NCI-H2029 treated with DMSO at 0.1 percent for 48 hours (cell line): ENCODE measurements around the gene PI4KA.
"Not testable (repeated sequence)": the region's sequence is repeated elsewhere in the genome, so short reads cannot be mapped to it uniquely, and the experiment has no call there.

ENCODE experiments used
- DNase-seq: peaks from one replicate; lab custom pipeline; 2025; lab: John Stamatoyannopoulos, UW

The PI4KA gene

DNA sequence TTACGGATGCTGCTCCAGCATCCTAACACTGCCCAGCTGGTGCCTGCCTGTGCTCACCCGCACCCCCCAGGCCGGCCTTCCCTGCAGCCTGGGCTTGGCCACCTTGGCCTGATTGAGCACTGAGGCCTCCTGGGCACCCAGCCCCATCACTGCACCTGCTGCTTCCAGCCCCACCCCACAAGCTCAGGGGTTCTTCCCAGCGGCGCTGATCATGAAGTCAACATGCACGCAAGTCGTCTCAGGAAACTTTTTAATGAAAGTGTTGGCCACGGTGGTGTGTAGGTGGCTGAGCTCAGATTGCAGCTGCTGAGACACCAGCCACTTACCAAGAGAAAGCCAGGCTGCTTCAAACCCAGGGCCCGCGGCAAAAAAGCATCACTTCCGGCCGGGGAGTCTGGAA is 163.4 kb downstream of the PI4KA start:
- DNase-seq = not testable (repeated sequence)

GRCh38 chr22:20694256-20694655 is 164.4 kb downstream of the PI4KA start:
- DNase-seq = not testable (repeated sequence)

- not testable (repeated sequence) for DNase-seq
Observed at GRCh38 chr22:20692926-20693325, 165.7 kb downstream of the PI4KA start.

DNA sequence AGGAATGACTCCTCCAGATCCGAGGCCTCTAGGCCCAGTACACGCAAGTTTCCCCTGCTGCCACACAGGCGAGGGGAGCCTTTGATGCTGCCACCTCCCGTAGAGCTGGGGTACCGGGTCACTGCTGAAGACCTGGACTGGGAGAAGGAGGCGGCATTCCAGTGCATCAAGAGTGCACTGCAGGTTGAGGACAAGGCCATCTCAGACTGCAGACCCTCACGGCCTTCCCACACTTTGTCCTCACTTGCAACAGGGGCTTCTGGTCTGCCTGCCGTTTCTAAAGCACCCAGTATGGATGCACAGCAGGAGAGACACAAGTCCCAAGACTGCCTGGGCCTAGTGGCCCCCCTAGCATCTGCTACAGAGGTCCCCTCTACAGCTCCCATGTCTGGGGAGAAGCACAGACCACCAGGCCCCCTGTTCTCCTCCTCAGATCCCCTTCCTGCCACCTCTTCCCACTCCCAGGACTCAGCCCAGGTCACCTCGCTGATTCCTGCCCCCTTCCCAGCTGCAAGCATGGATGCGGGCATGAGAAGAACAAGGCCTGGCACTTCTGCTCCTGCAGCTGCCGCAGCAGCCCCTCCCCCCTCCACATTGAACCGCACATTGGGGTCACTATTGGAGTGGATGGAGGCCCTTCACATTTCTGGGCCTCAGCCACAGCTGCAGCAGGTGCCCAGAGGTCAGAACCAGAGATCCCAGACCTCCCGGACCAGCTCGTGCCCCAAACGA is 167.9 kb downstream of the PI4KA start:
- DNase-seq = not testable (repeated sequence)

DNA sequence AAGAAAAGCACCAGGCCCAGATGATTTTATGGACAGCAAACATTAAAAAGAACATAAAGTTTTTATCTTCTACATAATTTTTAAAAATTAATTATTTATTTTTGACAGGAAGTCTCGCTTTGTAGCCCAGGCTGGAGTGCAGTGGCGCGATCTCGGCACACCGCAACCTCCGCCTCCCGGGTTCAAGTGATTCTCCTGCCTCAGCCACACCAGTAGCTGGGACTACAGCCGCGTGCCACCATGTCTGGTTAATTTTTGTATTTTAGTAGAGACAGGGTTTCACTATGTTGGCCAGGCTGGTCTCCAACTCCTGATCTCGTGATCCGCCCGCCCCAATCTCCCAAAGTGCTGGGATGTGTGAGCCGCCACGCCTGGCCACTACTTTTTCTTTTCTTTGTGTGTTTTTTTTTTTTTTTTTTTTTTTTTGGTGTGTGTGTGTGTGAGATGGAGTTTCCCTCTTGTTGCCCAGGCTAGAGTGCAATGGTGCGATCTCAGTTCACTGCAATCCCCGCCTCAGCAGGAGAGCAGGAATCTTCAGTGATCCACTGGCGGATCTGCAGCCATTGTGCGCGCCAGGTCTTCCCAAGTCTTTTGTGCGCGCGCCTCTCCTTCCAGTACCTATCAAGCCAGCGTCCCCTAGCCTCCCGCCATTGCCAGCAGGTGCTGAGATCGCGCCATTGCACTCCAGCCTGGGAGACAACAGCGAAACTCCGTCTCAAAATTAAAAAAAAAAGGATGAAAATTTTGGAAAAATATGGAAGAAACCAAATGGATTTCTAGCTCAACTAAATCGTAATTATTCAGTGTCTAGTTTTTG is 171.0 kb downstream of the PI4KA start:
- not testable (repeated sequence) for DNase-seq

DNA sequence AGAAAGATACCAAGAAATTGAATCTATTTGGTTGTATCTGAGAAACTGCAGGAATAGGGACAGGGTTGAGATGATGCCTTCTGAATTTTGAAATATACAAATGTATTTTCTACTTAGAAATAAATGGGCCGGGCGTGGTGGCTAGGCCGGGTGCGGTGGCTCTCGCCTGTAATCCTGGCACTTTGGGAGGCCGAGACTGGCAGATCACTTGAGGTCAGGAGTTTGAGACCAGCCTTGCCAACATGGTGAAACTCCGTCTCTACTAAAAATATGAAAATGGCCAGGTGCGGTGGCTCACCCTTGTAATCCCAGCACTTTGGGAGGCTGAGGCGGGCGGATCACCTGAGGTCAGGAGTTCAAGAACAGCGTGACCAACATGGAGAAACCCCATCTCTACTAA is 172.8 kb downstream of the PI4KA start:
- not testable (repeated sequence) for DNase-seq

DNA sequence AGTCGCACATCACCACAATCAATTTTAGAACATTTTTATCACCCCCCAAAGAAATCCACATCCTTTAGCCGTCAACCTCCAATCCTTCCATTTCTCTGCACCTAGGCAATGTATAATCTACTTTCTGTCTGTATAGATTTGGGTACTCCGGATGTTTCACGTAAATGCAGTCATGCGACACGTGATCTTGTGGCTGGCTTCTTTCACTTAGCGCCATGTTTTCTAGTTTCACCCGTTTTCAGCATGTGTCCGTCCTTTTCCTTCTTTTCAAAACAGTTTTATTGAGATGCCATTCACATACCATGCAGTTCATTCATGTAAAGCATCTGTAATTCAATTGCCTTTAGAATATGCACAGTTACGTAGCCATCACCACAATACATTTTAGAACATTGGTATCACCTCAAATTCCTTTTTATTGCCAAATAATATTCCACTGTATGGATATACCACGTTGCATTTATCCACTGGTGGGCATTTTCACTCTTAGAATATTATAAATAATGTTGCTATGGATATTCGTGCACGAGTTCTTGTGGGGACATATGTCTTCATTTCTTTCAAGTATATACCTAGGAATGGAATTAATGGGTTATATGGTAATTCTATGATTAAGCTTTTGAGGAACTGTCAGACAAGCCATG is 179.7 kb downstream of the PI4KA start:
- not testable (repeated sequence) for DNase-seq

DNA sequence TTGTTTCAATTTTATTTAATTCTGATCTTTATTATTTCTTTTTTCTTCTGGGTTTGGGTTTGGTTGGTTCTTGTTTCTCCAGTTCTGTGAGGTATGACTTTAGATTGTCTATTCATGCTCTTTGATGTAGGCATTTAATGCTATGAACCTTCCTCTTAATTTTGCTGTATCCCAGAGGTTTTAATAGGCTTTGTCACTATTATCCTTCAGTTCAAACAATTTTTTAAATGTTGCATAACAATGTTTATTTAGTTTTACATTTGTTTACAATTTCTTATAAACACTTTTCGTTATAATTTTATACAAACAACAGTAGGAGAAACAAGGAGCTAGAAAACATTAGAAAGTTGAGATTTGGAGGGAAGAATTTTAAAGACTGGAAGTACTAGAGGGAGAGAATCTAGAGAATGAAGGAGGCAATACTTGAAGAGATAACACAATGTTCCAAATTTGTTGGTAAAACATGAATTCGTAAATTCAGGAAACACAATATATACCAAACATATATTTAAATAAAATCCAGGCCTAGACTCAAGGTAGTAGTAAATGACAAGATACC is 180.8 kb downstream of the PI4KA start:
- no peak for DNase-seq

DNA sequence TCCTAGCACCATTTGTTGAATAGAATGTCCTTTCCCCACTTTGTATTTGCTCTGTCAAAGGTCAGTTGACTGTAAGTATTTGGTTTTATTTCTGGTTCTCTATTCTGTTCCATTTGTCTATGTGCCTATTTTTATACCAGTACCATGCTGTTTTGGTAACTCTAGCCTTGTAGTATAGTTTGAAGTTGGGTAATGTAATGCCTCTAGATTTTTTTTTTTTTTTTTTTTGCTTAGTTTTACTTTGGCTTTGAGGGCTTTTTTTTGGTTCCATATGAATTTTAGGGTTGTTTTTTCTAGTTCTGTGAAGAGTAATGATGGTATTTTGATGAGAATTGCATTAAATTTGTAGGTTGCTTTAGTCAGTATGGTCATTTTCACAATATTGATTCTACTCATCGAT is 183.0 kb downstream of the PI4KA start:
- not testable (repeated sequence) for DNase-seq

DNA sequence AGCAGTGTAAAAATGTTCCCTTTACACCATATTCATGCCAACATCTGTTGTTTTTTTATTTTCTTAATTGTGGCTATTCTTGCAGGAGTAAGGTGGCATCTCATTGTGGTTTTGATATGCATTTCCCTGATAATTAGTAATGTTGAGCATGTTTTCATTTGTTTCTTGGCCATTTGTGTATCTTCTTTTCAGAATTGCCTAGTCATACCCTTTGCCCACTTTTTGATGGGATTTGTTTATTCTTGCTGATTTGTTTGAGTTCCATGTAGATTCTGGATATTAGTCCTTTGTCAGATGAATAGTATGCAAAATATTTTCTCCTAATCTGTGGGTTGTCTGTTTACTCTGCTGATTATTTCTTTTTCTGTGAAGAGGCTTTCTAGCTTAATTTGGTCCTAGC is 183.6 kb downstream of the PI4KA start:
- no peak for DNase-seq

DNA sequence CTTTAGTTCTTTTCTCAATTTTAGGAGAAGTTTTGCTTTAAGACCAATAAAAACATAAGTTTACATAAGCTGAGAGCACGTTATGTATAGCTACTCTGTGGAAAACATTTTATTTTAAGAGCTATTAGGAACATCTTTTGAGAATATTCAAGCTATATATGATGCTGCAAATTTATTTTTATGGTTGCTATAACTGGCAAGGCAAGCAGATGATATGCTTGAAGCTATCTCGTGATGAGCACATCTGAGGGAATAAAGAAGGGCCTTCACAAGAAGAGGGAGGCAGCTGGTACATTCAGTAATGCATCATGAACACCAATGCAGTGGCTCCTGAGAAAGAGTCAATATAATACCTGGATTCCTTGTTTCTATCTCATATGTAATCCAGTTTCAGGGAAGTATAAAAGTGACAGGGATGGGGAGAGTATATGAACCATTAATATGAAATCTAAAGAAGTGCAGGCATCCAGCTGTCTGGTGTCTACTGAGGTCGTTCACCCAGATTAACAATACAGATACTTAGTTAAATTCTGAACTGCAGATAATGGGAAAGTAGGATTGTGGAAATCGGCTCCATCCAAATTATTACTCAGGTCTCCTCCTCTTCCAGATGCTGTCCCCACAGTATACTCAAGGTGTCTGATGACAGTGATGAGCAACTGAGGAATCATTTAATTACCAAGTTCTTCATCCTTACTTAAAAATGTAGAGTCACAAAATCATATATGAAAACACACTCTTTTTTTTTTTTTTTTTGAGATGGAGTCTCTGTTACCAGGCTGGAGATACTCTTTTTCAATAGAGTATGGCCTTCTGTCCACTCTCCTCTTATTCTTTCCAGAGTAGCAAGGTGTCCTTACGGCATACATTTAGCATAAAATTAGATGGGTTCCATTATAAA is 185.1 kb downstream of the PI4KA start:
- no peak for DNase-seq

- DNase-seq = no peak
Observed at GRCh38 chr22:20672732-20673131, 185.9 kb downstream of the PI4KA start.

GRCh38 chr22:20672082-20672424 is 186.6 kb downstream of the PI4KA start:
- no peak for DNase-seq

DNA sequence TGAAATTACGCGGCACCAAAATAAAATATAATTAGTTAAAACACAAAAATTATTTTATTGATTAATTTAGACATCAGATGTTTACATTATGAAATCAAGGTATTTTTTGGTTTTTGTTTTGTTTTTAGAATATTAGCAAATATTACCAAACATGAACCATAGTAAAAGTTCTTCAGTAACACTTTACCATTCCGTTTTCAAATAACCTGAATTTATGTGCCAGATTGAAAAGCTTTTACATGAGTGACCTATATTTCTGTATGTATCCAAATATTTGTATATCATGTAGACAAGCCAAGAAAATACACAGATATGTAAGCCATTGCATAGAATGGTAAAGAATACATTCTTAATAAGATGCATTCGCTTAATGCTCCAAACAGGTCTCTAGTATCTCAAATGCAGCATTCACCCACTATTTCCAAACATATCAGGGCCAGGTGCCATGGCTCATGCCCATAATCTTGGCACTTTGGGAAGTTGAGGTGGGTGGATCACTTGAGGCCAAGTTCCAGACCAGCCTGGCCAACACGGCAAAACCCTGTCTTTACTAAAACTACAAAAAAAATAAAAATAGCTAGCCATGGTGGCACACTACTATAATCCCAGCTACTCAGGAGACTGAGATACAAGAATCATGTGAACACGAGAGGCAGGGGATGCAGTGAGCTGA is 187.1 kb downstream of the PI4KA start:
- no peak for DNase-seq

DNA sequence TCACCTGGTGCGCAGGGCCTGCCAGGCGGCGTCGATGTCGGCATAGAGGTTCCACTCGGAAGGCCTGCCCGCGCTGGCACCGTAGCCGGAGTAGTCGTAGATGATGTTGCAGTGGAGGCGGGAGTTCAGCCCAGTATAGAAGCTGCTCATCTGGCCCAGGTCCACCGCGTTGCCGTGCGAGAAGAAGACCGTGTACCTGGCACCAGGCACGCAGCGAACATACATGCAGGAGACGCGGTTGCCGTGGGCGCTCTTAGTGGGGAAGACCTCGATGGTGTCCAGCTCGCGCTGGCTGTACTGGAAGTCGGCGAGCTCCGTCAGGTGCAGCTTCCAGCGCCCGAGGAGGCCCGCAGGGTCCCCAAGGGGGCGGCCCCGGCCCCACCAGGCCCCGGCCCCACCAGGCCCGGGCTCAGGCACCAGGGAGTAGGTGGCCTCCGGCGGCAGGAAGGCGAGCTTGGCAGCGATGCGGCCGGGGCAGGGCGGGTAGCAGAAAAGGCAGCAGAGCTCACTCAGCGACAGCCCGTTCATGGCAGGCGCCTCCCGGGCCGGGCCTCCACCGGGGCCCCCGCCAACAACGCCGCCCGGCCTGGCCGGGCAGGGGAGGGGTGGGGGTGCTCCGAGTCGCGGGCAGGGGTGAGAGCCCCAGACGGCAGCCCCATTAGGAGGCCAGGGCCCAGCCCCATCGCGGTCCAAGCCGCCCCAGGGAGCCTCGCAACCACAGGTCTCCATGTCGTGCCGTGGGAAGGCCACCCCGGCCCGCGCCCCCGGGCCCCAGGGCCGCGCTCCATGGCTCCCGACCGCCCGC is 188.0 kb downstream of the PI4KA start:
- not testable (repeated sequence) for DNase-seq

DNA sequence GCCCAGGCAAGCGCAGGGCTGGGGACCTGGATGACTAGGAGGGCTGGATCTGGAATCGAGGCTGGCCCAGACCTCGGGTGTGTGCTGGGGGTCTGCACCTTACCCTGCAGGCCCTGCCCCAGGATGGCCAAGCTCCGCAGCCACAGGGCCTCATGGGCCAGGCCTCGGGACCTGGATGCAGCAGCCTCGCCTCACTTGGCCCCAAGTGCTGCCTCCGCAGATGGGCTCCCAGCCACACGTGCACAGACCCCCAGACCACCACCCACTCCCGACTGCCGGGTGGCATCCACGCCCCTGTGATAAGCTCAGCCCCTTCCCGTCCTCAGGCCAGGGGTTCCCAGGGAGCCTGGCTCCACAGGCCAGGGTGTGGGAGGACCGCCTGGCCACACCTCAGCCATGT is 188.7 kb downstream of the PI4KA start:
- not testable (repeated sequence) for DNase-seq

DNA sequence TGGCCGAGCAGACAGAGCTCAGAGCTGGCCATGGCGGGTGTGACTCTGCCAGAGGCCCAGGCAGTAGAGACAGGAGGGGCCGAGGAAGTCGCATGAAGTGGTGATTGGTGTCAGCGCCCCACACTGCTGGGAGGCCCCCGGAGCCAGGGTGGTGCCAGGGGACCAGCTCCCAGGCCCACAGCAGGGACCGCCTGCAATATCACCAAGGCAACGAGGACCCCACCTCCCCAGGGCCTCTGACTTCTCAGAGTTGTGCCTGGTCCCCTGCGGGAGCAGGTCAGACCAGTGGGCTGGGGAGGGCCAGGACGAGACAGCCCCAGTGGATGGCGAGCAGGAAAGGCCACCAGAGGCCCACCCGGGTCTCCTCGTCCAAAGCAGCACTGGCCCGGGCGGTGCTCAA is 189.1 kb downstream of the PI4KA start:
- not testable (repeated sequence) for DNase-seq

GRCh38 chr22:20668769-20669168 is 189.8 kb downstream of the PI4KA start:
- DNase-seq = not testable (repeated sequence)

DNA sequence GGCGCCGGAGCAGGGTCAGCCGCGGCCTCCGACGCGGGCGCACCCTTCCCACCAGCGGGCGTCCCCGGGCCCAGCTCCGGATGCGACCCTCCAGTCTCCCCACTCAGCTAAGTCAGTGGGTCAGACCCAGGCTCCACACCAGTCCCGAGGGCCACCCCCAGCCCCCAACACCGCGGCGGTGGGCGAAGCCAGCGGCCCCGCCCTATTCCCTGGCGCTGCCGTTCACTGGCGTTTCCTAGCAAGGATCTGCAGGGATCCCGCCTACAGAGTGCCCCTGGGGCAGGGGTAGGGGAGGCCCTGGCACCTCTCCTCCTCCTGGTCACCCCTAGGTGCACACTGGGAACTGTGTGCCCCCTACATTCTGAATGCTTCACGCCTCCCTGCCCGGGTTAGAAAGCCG is 190.4 kb downstream of the PI4KA start:
- not testable (repeated sequence) for DNase-seq

- not testable (repeated sequence) for DNase-seq
Observed at GRCh38 chr22:20667548-20667947, 191.1 kb downstream of the PI4KA start.
